Loucy (cell line): ENCODE results near the gene TTC9B.

Source experiments
- H2AFZ ChIP-seq: fragments of 200-600 bp; sonication (generic); 2 replicates; pipeline ENCODE4 v1.6.0; 2016; ENCODE audit warnings: antibody characterized with exemption, mild to moderate bottlenecking, low read length, moderate library complexity
- H3F3A ChIP-seq: fragments of 200-600 bp; 2 replicates; pipeline ENCODE4 v1.6.0; 2016; ENCODE audit warnings: antibody characterized with exemption, low read depth, mild to moderate bottlenecking
- H3K27me3 ChIP-seq: fragments of 200-600 bp; sonication (generic); 2 replicates; pipeline ENCODE4 v1.6.1; 2014; ENCODE audit warnings: low read length, mild to moderate bottlenecking; ENCODE audit not compliant: insufficient read depth, poor library complexity, severe bottlenecking
- H3K36me3 ChIP-seq: fragments of 200-600 bp; sonication (generic); 2 replicates; pipeline ENCODE4 v1.6.1; 2016; ENCODE audit warnings: low read length; ENCODE audit not compliant: insufficient read depth
- H3K4me1 ChIP-seq: fragments of 200-600 bp; sonication (generic); 2 replicates; pipeline ENCODE4 v1.5.1; 2014; ENCODE audit warnings: low read length, mild to moderate bottlenecking; ENCODE audit not compliant: insufficient read depth, poor library complexity, severe bottlenecking
- H3K4me2 ChIP-seq: fragments of 200-600 bp; sonication (generic); 2 replicates; pipeline ENCODE4 v1.6.0; 2014; ENCODE audit warnings: antibody characterized with exemption, low read length, low read depth, mild to moderate bottlenecking; ENCODE audit not compliant: poor library complexity, severe bottlenecking
- H3K4me3 ChIP-seq: fragments of 200-600 bp; sonication (generic); 2 replicates; pipeline ENCODE4 v1.5.1; 2014; ENCODE audit warnings: low read length, mild to moderate bottlenecking, mixed read lengths; ENCODE audit not compliant: poor library complexity, severe bottlenecking
- H3K79me2 ChIP-seq: fragments of 200-600 bp; sonication (generic); 2 replicates; pipeline ENCODE4 v1.6.1; 2014; ENCODE audit warnings: low read length; ENCODE audit not compliant: insufficient read depth
- H3K9ac ChIP-seq: fragments of 200-600 bp; sonication (generic); 2 replicates; pipeline ENCODE4 v1.6.0; 2014; ENCODE audit warnings: mild to moderate bottlenecking, low read depth, low read length, moderate library complexity; ENCODE audit not compliant: poor library complexity, severe bottlenecking
- H3K9me2 ChIP-seq: fragments of 200-600 bp; sonication (generic); replicated peaks from 2 replicates; pipeline ENCODE4 v1.6.1; 2016; ENCODE audit warnings: low read depth, low read length, mixed read lengths
- H3K9me3 ChIP-seq: fragments of 200-600 bp; sonication (generic); 2 replicates; pipeline ENCODE4 v1.6.1; 2014; ENCODE audit warnings: mild to moderate bottlenecking, antibody characterized with exemption, low read length, low read depth; ENCODE audit not compliant: insufficient read depth
- H4K20me1 ChIP-seq: fragments of 200-600 bp; sonication (generic); 2 replicates; pipeline ENCODE4 v1.6.0; 2014; ENCODE audit warnings: antibody characterized with exemption, low read length, mild to moderate bottlenecking; ENCODE audit not compliant: insufficient read depth, poor library complexity, severe bottlenecking
- EZH2phosphoT487 ChIP-seq: fragments of 200-600 bp; IDR thresholded peaks from 2 replicates; pipeline ENCODE4 v1.6.1; 2018; ENCODE audit warnings: antibody characterized with exemption, mild to moderate bottlenecking, moderate library complexity, borderline replicate concordance
- TF ChIP-seq, protein P1 (sequence below): fragments of 200-600 bp; sonication (generic); conservative IDR thresholded peaks from 2 replicates; pipeline ENCODE4 v1.5.1; 2014; ENCODE audit warnings: mild to moderate bottlenecking, antibody characterized with exemption, low read length

Gene TTC9B

DNA sequence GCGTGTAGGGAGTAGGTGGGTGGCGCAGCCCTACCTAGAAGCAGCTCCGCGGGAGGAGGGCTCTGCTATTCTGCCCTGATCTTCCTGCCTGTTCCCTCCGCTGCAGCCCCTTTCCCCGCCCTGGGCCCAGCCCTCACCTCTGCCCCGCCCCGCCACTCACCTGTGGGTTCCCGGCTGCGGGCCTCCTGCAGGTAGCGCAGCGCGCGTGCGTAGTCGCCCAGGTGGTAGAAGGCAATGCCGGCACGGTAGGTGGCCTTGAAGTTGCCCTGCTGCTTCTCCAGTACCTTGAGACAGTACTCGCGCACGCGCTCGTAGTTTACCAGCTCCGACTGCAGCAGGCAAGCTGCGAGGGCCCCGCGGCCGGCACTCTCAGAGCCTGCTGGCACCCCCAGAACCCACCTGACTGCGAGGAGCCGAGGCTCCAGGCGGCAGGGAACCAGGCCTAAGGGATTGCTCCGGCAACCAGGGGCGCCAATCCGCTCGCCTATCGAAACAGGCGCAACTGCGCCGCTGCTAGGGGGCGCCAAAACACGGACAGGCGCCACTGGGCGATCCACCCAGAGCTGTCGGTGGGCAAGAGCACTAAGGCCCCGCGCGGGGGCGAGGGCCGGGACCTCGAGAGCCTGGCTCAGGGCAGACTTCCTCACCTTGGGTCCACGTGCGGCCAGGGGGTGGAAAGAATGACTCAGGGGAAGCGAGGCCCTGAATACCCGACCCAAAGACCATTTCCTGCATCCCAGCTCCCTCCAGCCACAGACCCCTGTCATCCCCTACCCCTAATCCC lies 965 bp downstream of the TTC9B start:
- Histone ChIP-seq H3K9me2 (no peaks in the 10 kb centered on the region), H3F3A (no peaks in the 10 kb centered on the region), H2AFZ (no peak overlapping the region), H3K27me3 (no peaks in the 10 kb centered on the region), H3K4me1 (no peaks in the 10 kb centered on the region), H3K36me3 (no peaks in the 10 kb centered on the region), H4K20me1 (no peaks in the 10 kb centered on the region), H3K4me3 (no peak overlapping the region), H3K79me2 (no peaks in the 10 kb centered on the region), H3K9me3 (no peaks in the 10 kb centered on the region), H3K4me2 (no peak overlapping the region), H3K9ac (no peak overlapping the region)
- TF ChIP-seq, protein P1, sequence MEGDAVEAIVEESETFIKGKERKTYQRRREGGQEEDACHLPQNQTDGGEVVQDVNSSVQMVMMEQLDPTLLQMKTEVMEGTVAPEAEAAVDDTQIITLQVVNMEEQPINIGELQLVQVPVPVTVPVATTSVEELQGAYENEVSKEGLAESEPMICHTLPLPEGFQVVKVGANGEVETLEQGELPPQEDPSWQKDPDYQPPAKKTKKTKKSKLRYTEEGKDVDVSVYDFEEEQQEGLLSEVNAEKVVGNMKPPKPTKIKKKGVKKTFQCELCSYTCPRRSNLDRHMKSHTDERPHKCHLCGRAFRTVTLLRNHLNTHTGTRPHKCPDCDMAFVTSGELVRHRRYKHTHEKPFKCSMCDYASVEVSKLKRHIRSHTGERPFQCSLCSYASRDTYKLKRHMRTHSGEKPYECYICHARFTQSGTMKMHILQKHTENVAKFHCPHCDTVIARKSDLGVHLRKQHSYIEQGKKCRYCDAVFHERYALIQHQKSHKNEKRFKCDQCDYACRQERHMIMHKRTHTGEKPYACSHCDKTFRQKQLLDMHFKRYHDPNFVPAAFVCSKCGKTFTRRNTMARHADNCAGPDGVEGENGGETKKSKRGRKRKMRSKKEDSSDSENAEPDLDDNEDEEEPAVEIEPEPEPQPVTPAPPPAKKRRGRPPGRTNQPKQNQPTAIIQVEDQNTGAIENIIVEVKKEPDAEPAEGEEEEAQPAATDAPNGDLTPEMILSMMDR = peak; percentile 23
- no peak for TF ChIP-seq EZH2phosphoT487

DNA sequence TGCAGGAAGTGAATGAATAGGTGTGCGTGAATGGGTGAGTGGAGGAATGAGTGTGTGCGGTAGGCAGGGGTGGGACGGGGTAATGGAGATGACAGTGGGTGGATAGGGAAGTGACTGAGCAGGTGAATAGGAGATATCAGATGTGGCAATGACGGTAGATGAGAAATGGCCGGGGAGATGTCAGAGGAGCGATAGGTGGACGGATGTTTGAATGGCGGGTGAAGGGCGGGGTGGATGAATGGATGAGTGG lies 1.5 kb downstream of the TTC9B start:
- Histone ChIP-seq H3K79me2 (no peaks in the 10 kb centered on the region), H3K36me3 (no peaks in the 10 kb centered on the region), H3K4me3 (no peak overlapping the region), H3K9me2 (no peaks in the 10 kb centered on the region), H3F3A (no peaks in the 10 kb centered on the region), H3K9me3 (no peaks in the 10 kb centered on the region), H2AFZ (no peak overlapping the region), H3K4me1 (no peaks in the 10 kb centered on the region), H4K20me1 (no peaks in the 10 kb centered on the region), H3K9ac (no peak overlapping the region), H3K4me2 (no peak overlapping the region), H3K27me3 (no peaks in the 10 kb centered on the region)
- TF ChIP-seq EZH2phosphoT487 = no peak
- TF ChIP-seq, protein P1 = no peak

DNA sequence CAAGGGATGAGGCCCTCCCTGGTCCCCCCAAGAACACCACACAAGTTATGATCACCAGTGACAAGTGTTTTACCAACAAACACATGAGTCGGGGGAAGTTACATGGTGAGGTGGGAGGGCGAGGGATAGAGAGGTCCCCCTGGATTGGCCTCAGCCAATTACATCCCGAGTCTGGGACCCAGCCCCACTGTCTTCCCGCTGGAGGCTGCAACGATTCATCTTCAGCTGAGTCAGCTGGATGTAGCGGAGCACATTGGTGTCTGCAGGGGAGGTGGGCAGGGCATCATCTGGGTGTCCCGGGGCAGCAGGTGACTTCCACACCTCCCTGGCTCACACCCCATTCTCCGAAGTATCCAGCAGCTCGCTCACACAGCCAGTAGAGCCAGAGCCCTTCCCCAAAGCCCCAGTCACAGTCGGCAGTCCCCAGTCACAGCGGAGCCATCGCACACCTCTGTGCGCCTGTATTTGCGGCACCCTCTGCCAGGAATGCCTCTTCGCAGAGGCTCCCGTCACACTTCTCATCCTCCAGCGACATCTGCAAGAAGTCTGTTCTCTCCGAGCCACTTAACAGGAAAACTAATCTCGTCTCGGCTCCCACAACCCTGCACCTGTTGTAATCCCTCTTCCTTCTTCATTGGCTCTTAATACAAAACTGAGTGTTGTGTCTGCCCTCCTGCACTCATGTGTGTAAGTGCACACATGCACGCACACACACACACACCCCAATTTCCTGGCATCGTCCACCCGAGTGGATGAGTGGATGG lies 2.0 kb downstream of the TTC9B start:
- no peaks in the 10 kb centered on the region for H3K27me3 ChIP-seq
- no peaks in the 10 kb centered on the region for H3K36me3 ChIP-seq
- no peaks in the 10 kb centered on the region for H4K20me1 ChIP-seq
- H3F3A ChIP-seq = no peaks in the 10 kb centered on the region
- H3K9ac ChIP-seq = no peak overlapping the region
- H3K4me3 ChIP-seq = no peak overlapping the region
- H3K4me2 ChIP-seq = no peak overlapping the region
- no peaks in the 10 kb centered on the region for H3K9me3 ChIP-seq
- H2AFZ ChIP-seq = no peak overlapping the region
- no peaks in the 10 kb centered on the region for H3K9me2 ChIP-seq
- TF ChIP-seq, protein P1 = no peak
- no peak for TF ChIP-seq EZH2phosphoT487
- H3K79me2 ChIP-seq = no peaks in the 10 kb centered on the region
- no peaks in the 10 kb centered on the region for H3K4me1 ChIP-seq
